Esophagus squamous epithelium (tissue), 5 donors: Measurements from ENCODE around the gene MBOAT2. TPM values are rescaled to one million over a fixed set of nuclear protein-coding genes. Genes with fewer than 3 reads are reported as not detected.

Experiments
- DNase-seq: peaks from one replicate; lab custom pipeline; 2025; lab: John Stamatoyannopoulos, UW
- H3K27ac ChIP-seq, 4 donors: fragments of 200-600 bp; sonication (generic); one replicate each; pipeline ENCODE4 v1.5.1; 2016 to 2019; ENCODE audit warnings: mild to moderate bottlenecking in 1 of 4
- H3K27me3 ChIP-seq, 4 donors: fragments of 200-600 bp; sonication (generic); 1 replicate in 3 of 4; 2 replicates in 1 of 4; pipeline versions ENCODE4 v1.5.1 to v1.6.0; 2017 to 2021; ENCODE audit warnings: antibody characterized with exemption in 1 of 4
- H3K36me3 ChIP-seq, 3 donors: fragments of 200-600 bp; sonication (generic); one replicate each; pipeline ENCODE4 v1.5.1; 2016 to 2019
- H3K4me1 ChIP-seq, 3 donors: fragments of 200-600 bp; sonication (generic); one replicate each; pipeline ENCODE4 v1.5.1; 2017 to 2019
- H3K4me3 ChIP-seq, 4 donors: fragments of 200-600 bp; sonication (generic); 1 replicate in 3 of 4; 2 replicates in 1 of 4; pipeline ENCODE4 v1.5.1; 2016 to 2019; ENCODE audit warnings: mild to moderate bottlenecking in 2 of 4, moderate library complexity in 1 of 4
- H3K9me3 ChIP-seq, 3 donors: fragments of 200-600 bp; sonication (generic); one replicate each; pipeline ENCODE4 v1.5.1; 2016 to 2019
- CTCF ChIP-seq, 6 experiments: fragments of 450-650 bp in 4 of 6; fragments of 200-600 bp in 2 of 6; sonication (generic) in 2 of 6; IDR thresholded peaks; one replicate each; pipeline ENCODE4 v1.5.1; 2016 to 2019; ENCODE audit warnings: antibody characterized with exemption in 6 of 6, mild to moderate bottlenecking in 4 of 6, moderate library complexity in 4 of 6
- POLR2A ChIP-seq, 4 donors: fragments of 450-650 bp; IDR thresholded peaks; one replicate each; pipeline ENCODE4 v1.6.1; 2017; ENCODE audit warnings: antibody characterized with exemption in 4 of 4, mild to moderate bottlenecking in 4 of 4, moderate library complexity in 3 of 4
- WGBS, 2 donors: methylation state at CpG; one replicate each; pipeline ENCODE4 v1.1.5; 2018; 5-methylcytosine and 5-hydroxymethylcytosine counted together
- intact Hi-C: fragments of 100-400 bp; cut with DNase I; formaldehyde crosslinking; loops from one replicate; pipeline ENCODE4 v1.15.0; 2022
- total RNA-seq, 4 donors: library from RNA; depleted of rRNA; stranded (reverse); fragments of >200 nt; gene quantifications; one replicate each; pipeline ENCODE4 v1.1.0, GENCODE V29; 2016
- donor health status: DM: yes; HTN: yes; CAD: no.

MBOAT2 gene
- total RNA-seq, 4 donors from 2014 or later, result 56.6 to 110 (median 73.1) TPM

DNA sequence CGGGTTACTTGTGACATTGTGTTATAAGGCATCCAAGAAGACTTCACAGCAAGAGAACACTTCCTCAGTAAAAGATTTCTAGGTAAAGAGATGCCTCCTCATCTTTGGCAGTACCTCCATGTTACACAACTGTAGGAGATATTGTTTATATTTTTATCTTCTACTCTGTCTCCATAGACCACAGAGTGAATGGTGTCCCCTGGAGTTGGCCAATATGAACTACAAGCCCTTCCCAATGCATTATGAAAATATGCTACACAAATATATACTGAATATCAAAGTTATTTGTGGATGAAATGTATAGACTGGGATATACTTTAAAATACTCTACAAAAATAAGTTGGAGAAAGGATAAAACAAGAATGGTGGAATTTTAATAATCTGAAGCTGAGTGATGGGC is 46.7 kb downstream of the MBOAT2 start:
- H3K9me3 ChIP-seq, result peaks cover 0 to 20% (median 5%) of the 10 kb centered on the region in 3 donors
- no peak overlapping the region for H3K27ac ChIP-seq
- intact Hi-C loops, result no loop called here
- H3K4me3 ChIP-seq, result no peak overlapping the region
- peaks cover 0 to 16% (median 0%) of the 10 kb centered on the region in 3 donors for H3K36me3 ChIP-seq
- DNase-seq, result no peak
- 94 to 100% methylated on average over 1 of the region's 1 CpG for WGBS, 2 donors
- no peaks in the 10 kb centered on the region for H3K4me1 ChIP-seq
- TF ChIP-seq POLR2A (IDR thresholded peaks at IDR 0.05) (no peak), CTCF (IDR thresholded peaks at IDR 0.05) (no peak)
- no peaks in the 10 kb centered on the region for H3K27me3 ChIP-seq

- Histone ChIP-seq H3K27ac (no peak overlapping the region), H3K36me3 (peaks cover 0 to 16% (median 0%) of the 10 kb centered on the region in 3 donors), H3K27me3 (no peaks in the 10 kb centered on the region), H3K4me3 (no peak overlapping the region), H3K4me1 (no peaks in the 10 kb centered on the region), H3K9me3 (peaks cover 0 to 29% (median 5%) of the 10 kb centered on the region in 3 donors)
- intact Hi-C loops, result no loop called here
- WGBS, 2 donors, result 75 to 96% methylated on average over 3 of the region's 3 CpGs
- no peak for DNase-seq
- TF ChIP-seq CTCF (IDR thresholded peaks at IDR 0.05) (no peak), POLR2A (IDR thresholded peaks at IDR 0.05) (no peak)
Observed at GRCh38 chr2:8954990-8955389, 48.5 kb downstream of the MBOAT2 start.

- H3K27me3 ChIP-seq, result no peaks in the 10 kb centered on the region
- H3K4me3 ChIP-seq, result no peak overlapping the region
- DNase-seq, result no peak
- H3K9me3 ChIP-seq, result peaks cover 0 to 31% (median 5%) of the 10 kb centered on the region in 3 donors
- TF ChIP-seq POLR2A (IDR thresholded peaks at IDR 0.05) (no peak), CTCF (IDR thresholded peaks at IDR 0.05) (no peak)
- no peak overlapping the region for H3K27ac ChIP-seq
- no peaks in the 10 kb centered on the region for H3K4me1 ChIP-seq
- intact Hi-C loops, result no loop called here
- H3K36me3 ChIP-seq, result peaks cover 0 to 16% (median 0%) of the 10 kb centered on the region in 3 donors
- WGBS, 2 donors, result 68 to 96% methylated on average over 1 of the region's 1 CpG
Observed at GRCh38 chr2:8953525-8953924, 50.0 kb downstream of the MBOAT2 start.

GRCh38 chr2:8939486-8940114 is 63.9 kb downstream of the MBOAT2 start:
- intact Hi-C loops, result no loop called here
- no peak for DNase-seq
- Histone ChIP-seq H3K9me3 (no peaks in the 10 kb centered on the region), H3K27me3 (no peaks in the 10 kb centered on the region), H3K4me3 (no peak overlapping the region), H3K36me3 (peaks cover 0 to 67% (median 5%) of the 10 kb centered on the region in 3 donors), H3K27ac (no peak overlapping the region), H3K4me1 (no peaks in the 10 kb centered on the region)
- TF ChIP-seq POLR2A (IDR thresholded peaks at IDR 0.05) (no peak), CTCF (IDR thresholded peaks at IDR 0.05) (no peak)
- 75 to 85% methylated on average over 7 to 8 of the region's 8 CpGs for WGBS, 2 donors

DNA sequence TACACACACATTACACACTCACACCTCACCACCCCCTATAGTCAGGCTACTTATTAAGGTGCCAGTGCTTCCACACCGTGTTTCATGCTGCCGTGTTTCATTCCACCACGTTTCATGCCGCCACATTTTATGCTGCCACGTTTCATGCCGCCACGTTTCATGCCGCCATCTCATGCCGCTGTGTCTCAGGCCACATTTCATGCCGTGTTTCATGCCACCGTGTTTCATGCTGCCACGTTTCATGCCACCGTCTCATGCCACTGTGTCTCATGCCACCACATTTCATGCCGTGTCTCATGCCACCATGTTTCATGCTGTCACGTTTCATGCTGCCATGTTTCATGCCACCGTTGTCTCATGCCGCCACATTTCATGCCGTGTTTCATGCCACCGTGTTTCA is 65.1 kb downstream of the MBOAT2 start:
- no peaks in the 10 kb centered on the region for H3K27me3 ChIP-seq
- no peak overlapping the region for H3K4me3 ChIP-seq
- WGBS, 2 donors, result 94 to 95% methylated on average over 19 of the region's 19 CpGs
- no peak overlapping the region for H3K27ac ChIP-seq
- peaks cover 0 to 74% (median 5%) of the 10 kb centered on the region in 3 donors for H3K36me3 ChIP-seq
- DNase-seq, result no peak
- intact Hi-C loops, result no loop called here
- H3K4me1 ChIP-seq, result no peaks in the 10 kb centered on the region
- TF ChIP-seq CTCF (IDR thresholded peaks at IDR 0.05), result no peak
- TF ChIP-seq POLR2A (IDR thresholded peaks at IDR 0.05), result no peak
- no peaks in the 10 kb centered on the region for H3K9me3 ChIP-seq
